KBM-7 (cell line): Measurements from ENCODE around the gene RBP5.

ENCODE experiments used
- DNase-seq: peaks from one replicate; pipeline ENCODE4 v3.0.0-alpha.2; 2015
- in situ Hi-C: fragments of 300-500 bp; cut with MboI; formaldehyde crosslinking; loops from 2 replicates; pipeline ENCODE4 v1.14.3; 2020; ENCODE audit warnings: low sequenced_read_pairs, low pct_unique_long_range_greater_than_20kb, mixed read lengths

Gene RBP5

GRCh38 chr12:7129287-7129871 lies 690 bp upstream of the RBP5 start:
- in situ Hi-C loops: no loop called here
- no peak for DNase-seq

GRCh38 chr12:7127916-7128626 lies 618 bp downstream of the RBP5 start:
- in situ Hi-C loops: no loop called here
- DNase-seq: no peak

GRCh38 chr12:7125632-7126227 lies 3.0 kb downstream of the RBP5 start:
- in situ Hi-C loops: no loop called here
- no peak for DNase-seq

GRCh38 chr12:7123806-7124522 lies 4.7 kb downstream of the RBP5 start:
- in situ Hi-C loops: no loop called here
- DNase-seq: no peak

GRCh38 chr12:7122811-7123769 lies 5.6 kb downstream of the RBP5 start:
- in situ Hi-C loops: no loop called here
- no peak for DNase-seq

- in situ Hi-C loops: no loop called here
- no peak for DNase-seq
Measured at GRCh38 chr12:7121324-7121723, 7.4 kb downstream of the RBP5 start.

GRCh38 chr12:7120166-7120565 lies 8.5 kb downstream of the RBP5 start:
- no peak for DNase-seq
- in situ Hi-C loops: no loop called here

GRCh38 chr12:7118881-7119280 lies 9.8 kb downstream of the RBP5 start:
- in situ Hi-C loops: no loop called here
- no peak for DNase-seq

GRCh38 chr12:7117670-7118069 lies 11.0 kb downstream of the RBP5 start:
- DNase-seq: no peak
- in situ Hi-C loops: no loop called here

GRCh38 chr12:7116916-7117315 lies 11.8 kb downstream of the RBP5 start:
- DNase-seq: no peak
- in situ Hi-C loops: no loop called here

GRCh38 chr12:7116196-7116595 lies 12.5 kb downstream of the RBP5 start:
- DNase-seq: no peak
- in situ Hi-C loops: no loop called here

GRCh38 chr12:7114851-7115250 lies 13.8 kb downstream of the RBP5 start:
- in situ Hi-C loops: no loop called here

GRCh38 chr12:7114008-7114407 lies 14.7 kb downstream of the RBP5 start:
- in situ Hi-C loops: no loop called here
- no peak for DNase-seq

More at GRCh38 chr12:7114851-7115250, 13.8 kb downstream of the RBP5 start:
- no peak for DNase-seq

- in situ Hi-C loops: no loop called here
- DNase-seq: peak; percentile 70
Measured at GRCh38 chr12:7113389-7113871, 15.3 kb downstream of the RBP5 start.

- no peak for DNase-seq
- in situ Hi-C loops: no loop called here
Measured at GRCh38 chr12:7112041-7112440, 16.6 kb downstream of the RBP5 start.

- in situ Hi-C loops: no loop called here
- DNase-seq: no peak
Measured at GRCh38 chr12:7110661-7111060, 18.0 kb downstream of the RBP5 start.

GRCh38 chr12:7109572-7109920 lies 19.1 kb downstream of the RBP5 start:
- no peak for DNase-seq
- in situ Hi-C loops: no loop called here

GRCh38 chr12:7108796-7109571 lies 19.7 kb downstream of the RBP5 start, which contains the start of gene C1RL:
Gene C1RL, minus strand, starts transcription at chr12:7109214. Its CDS starts 34 bp downstream, at chr12:7109180.
- DNase-seq: peak; percentile 92
- in situ Hi-C loops: no loop called here
